H1 (cell line): ENCODE results near the gene CBR3. TPM values are rescaled to one million over a fixed set of nuclear protein-coding genes. Genes with fewer than 3 reads are reported as not detected.
A peak's percentile ranks its signal among the peaks of the same experiment; 100 is the strongest.

ENCODE experiments used
- CTCF ChIA-PET: fragments of 300-600 bp; sonication (Branson Sonifier 250); formaldehyde crosslinking; loops from one replicate; lab custom pipeline; 2021; ENCODE audit not compliant: partially characterized antibody; lab: Charles Lee
- POLR2A ChIA-PET: fragments of 300-600 bp; sonication (Branson Sonifier 250); formaldehyde crosslinking; loops from one replicate; lab custom pipeline; 2021; ENCODE audit warnings: inconsistent platforms; ENCODE audit not compliant: partially characterized antibody; lab: Charles Lee
- DNase-seq, 2 experiments: peaks; one replicate each; pipeline versions ENCODE4 v3.0.0 to v3.0.0-alpha.2; 2010 to 2022; ENCODE audit warnings: low spot score in 2 of 2, low read depth in 1 of 2, mixed read lengths in 1 of 2
- FAIRE-seq: peaks from 2 replicates; lab custom pipeline; 2011; peaks lifted over from hg19 to GRCh38; lab: Jason Lieb, UNC
- H2AFZ ChIP-seq: 2 replicates; pipeline ENCODE4 v1.8.1; 2012; ENCODE audit warnings: low read length, inconsistent platforms
- H2AK5ac ChIP-seq: 2 replicates; pipeline ENCODE4 v1.6.1; 2013; ENCODE audit warnings: low read depth, low read length
- H2BK120ac ChIP-seq: replicated peaks from 2 replicates; pipeline ENCODE3; 2013; ENCODE audit warnings: low read depth, low read length, inconsistent platforms
- H2BK12ac ChIP-seq: 2 replicates; pipeline ENCODE4 v1.6.1; 2013; ENCODE audit warnings: low read depth, low read length
- H2BK15ac ChIP-seq: 2 replicates; pipeline ENCODE4 v1.6.1; 2013; ENCODE audit warnings: low read length
- H2BK20ac ChIP-seq: 2 replicates; pipeline ENCODE4 v1.6.1; 2013; ENCODE audit warnings: low read length
- H2BK5ac ChIP-seq: 2 replicates; pipeline ENCODE4 v1.6.1; 2013; ENCODE audit warnings: low read depth, low read length
- H3K14ac ChIP-seq: 2 replicates; pipeline ENCODE4 v1.6.1; 2013; ENCODE audit warnings: inconsistent platforms; ENCODE audit not compliant: insufficient read length
- H3K18ac ChIP-seq: 2 replicates; pipeline ENCODE4 v1.6.1; 2013; ENCODE audit warnings: low read length; ENCODE audit errors: extremely low read depth
- H3K23ac ChIP-seq: 2 replicates; pipeline ENCODE4 v1.6.1; 2013; ENCODE audit warnings: inconsistent platforms; ENCODE audit not compliant: insufficient read length
- H3K23me2 ChIP-seq: 2 replicates; pipeline ENCODE4 v1.6.1; 2013; ENCODE audit warnings: low read depth, low read length
- H3K27ac ChIP-seq: 2 replicates; pipeline ENCODE4 v1.6.1; 2011; ENCODE audit warnings: low read depth, low read length, inconsistent platforms
- H3K27me3 ChIP-seq, 4 experiments: replicated peaks in 1 of 4; 1 replicate in 1 of 4; 2 replicates in 3 of 4; pipeline versions ENCODE4 v1.6.1 to v1.8.1; 2011 to 2013; ENCODE audit warnings: low read length in 3 of 4, mild to moderate bottlenecking in 3 of 4, inconsistent platforms in 2 of 4, mixed read lengths in 2 of 4, moderate library complexity in 1 of 4; ENCODE audit not compliant: control insufficient read depth in 3 of 4, insufficient read depth in 3 of 4; ENCODE audit errors: extremely low read depth in 1 of 4
- H3K36me3 ChIP-seq, 4 experiments: 2 replicates each; pipeline versions ENCODE4 v1.6.1 to v1.8.1; 2011 to 2013; ENCODE audit warnings: mild to moderate bottlenecking in 4 of 4, low read length in 3 of 4, moderate library complexity in 2 of 4, control low read depth in 1 of 4, inconsistent platforms in 1 of 4; ENCODE audit not compliant: insufficient read depth in 4 of 4, control insufficient read depth in 2 of 4
- H3K4ac ChIP-seq: replicated peaks from 2 replicates; pipeline ENCODE3; 2013; ENCODE audit warnings: low read length, low read depth, mixed read lengths, inconsistent platforms; ENCODE audit not compliant: insufficient read length
- H3K4me1 ChIP-seq, 4 experiments: replicated peaks in 1 of 4; 1 replicate in 1 of 4; 2 replicates in 3 of 4; pipeline versions ENCODE4 v1.6.1 to v1.8.1; 2011 to 2013; ENCODE audit warnings: low read length in 3 of 4, inconsistent platforms in 2 of 4, mixed read lengths in 1 of 4; ENCODE audit not compliant: insufficient read depth in 4 of 4, control insufficient read depth in 3 of 4
- H3K4me2 ChIP-seq, 2 experiments: 2 replicates each; pipeline versions ENCODE4 v1.6.1 to v1.8.1; 2011 to 2013; ENCODE audit warnings: low read depth in 2 of 2, low read length in 2 of 2, control low read depth in 1 of 2, inconsistent platforms in 1 of 2, mild to moderate bottlenecking in 1 of 2; ENCODE audit not compliant: insufficient read depth in 1 of 2
- H3K4me3 ChIP-seq, 4 experiments: fragments of 200-600, 300-600 bp in 1 of 4; sonication (generic), shearing (Covaris generic), sonication (Bioruptor Twin) in 1 of 4; 2 replicates each; pipeline versions ENCODE4 v1.5.1 to v1.8.1; 2011 to 2016; ENCODE audit warnings: low read length in 4 of 4, low read depth in 3 of 4, control low read depth in 2 of 4, inconsistent platforms in 2 of 4, mild to moderate bottlenecking in 2 of 4, mixed read lengths in 1 of 4, moderate library complexity in 1 of 4; ENCODE audit not compliant: insufficient read depth in 2 of 4; ENCODE audit errors: extremely low read depth in 1 of 4
- H3K56ac ChIP-seq: replicated peaks from 2 replicates; pipeline ENCODE3; 2013; ENCODE audit warnings: low read depth, mild to moderate bottlenecking, mixed read lengths, low read length, inconsistent platforms; ENCODE audit not compliant: insufficient read length
- H3K79me1 ChIP-seq: 2 replicates; pipeline ENCODE4 v1.6.1; 2013; ENCODE audit warnings: low read depth, low read length, control low read depth
- H3K79me2 ChIP-seq, 2 experiments: 2 replicates each; pipeline versions ENCODE4 v1.6.1 to v1.8.1; 2012 to 2013; ENCODE audit warnings: low read length in 2 of 2, mild to moderate bottlenecking in 2 of 2, inconsistent platforms in 1 of 2; ENCODE audit not compliant: insufficient read depth in 2 of 2, control insufficient read depth in 1 of 2
- H3K9ac ChIP-seq, 4 experiments: replicated peaks in 1 of 4; 1 replicate in 1 of 4; 2 replicates in 3 of 4; pipeline versions ENCODE4 v1.6.1 to v1.8.1; 2011 to 2013; ENCODE audit warnings: low read depth in 3 of 4, low read length in 3 of 4, control low read depth in 2 of 4, mild to moderate bottlenecking in 2 of 4, moderate library complexity in 2 of 4, inconsistent platforms in 1 of 4; ENCODE audit errors: extremely low read depth in 1 of 4
- H3K9me3 ChIP-seq, 2 experiments: 2 replicates each; pipeline versions ENCODE4 v1.6.1 to v1.8.1; 2012 to 2013; ENCODE audit warnings: mild to moderate bottlenecking in 2 of 2, moderate library complexity in 2 of 2, control low read depth in 1 of 2, inconsistent platforms in 1 of 2, low read depth in 1 of 2, low read length in 1 of 2, mixed read lengths in 1 of 2; ENCODE audit not compliant: insufficient read depth in 2 of 2
- H4K20me1 ChIP-seq, 2 experiments: replicated peaks in 1 of 2; 2 replicates each; pipeline versions ENCODE3 to v1.8.1; 2011 to 2013; ENCODE audit warnings: inconsistent platforms in 2 of 2, low read length in 2 of 2, mild to moderate bottlenecking in 1 of 2; ENCODE audit not compliant: insufficient read depth in 2 of 2, control insufficient read depth in 1 of 2
- H4K5ac ChIP-seq: 2 replicates; pipeline ENCODE4 v1.6.1; 2013; ENCODE audit warnings: low read length, low read depth, mixed read lengths, inconsistent platforms; ENCODE audit not compliant: insufficient read length
- H4K8ac ChIP-seq: 2 replicates; pipeline ENCODE4 v1.8.0; 2013; ENCODE audit warnings: mild to moderate bottlenecking, moderate library complexity, low read length, inconsistent platforms; ENCODE audit not compliant: insufficient read depth; ENCODE audit errors: extremely low read depth
- H4K91ac ChIP-seq: replicated peaks from 2 replicates; pipeline ENCODE3; 2013; ENCODE audit warnings: low read length, mixed read lengths, inconsistent platforms; ENCODE audit not compliant: insufficient read length
- ASH2L ChIP-seq: fragments of 200-600, 300-600 bp; sonication (generic); IDR thresholded peaks from one replicate; pipeline ENCODE4 v1.7.1; 2017; ENCODE audit warnings: low read length
- CEBPB ChIP-seq: IDR thresholded peaks from 2 replicates; pipeline ENCODE4 v1.6.1; 2012; ENCODE audit warnings: low read depth, low read length
- CTBP2 ChIP-seq: IDR thresholded peaks from 2 replicates; pipeline ENCODE4 v1.7.0; 2011; ENCODE audit warnings: borderline replicate concordance, mild to moderate bottlenecking, moderate library complexity, mixed read lengths, low read length; ENCODE audit not compliant: insufficient read depth, insufficient read length
- GABPA ChIP-seq: IDR thresholded peaks from 2 replicates; pipeline ENCODE4 v1.6.1; 2011; ENCODE audit warnings: mild to moderate bottlenecking, low read length, moderate library complexity, borderline replicate concordance; ENCODE audit not compliant: insufficient read depth
- KDM1A ChIP-seq: fragments of 200-600, 300-600 bp; sonication (generic); IDR thresholded peaks from 2 replicates; pipeline ENCODE4 v1.7.1; 2016; ENCODE audit warnings: mild to moderate bottlenecking, low read length, borderline replicate concordance
- MAFK ChIP-seq: IDR thresholded peaks from 2 replicates; pipeline ENCODE4 v1.6.1; 2012; ENCODE audit warnings: low read depth, mild to moderate bottlenecking, improper control_type of control experiment, low read length
- POU5F1 ChIP-seq: IDR thresholded peaks from 2 replicates; pipeline ENCODE4 v1.6.1; 2011; ENCODE audit warnings: low read depth, mild to moderate bottlenecking, low read length, moderate library complexity
- RBBP5 ChIP-seq: IDR thresholded peaks from 2 replicates; pipeline ENCODE4 v1.7.1; 2012; ENCODE audit warnings: low read depth, mild to moderate bottlenecking, inconsistent platforms, low read length, moderate library complexity, borderline replicate concordance
- SIN3A ChIP-seq, 2 experiments: IDR thresholded peaks in 1 of 2; conservative IDR thresholded peaks in 1 of 2; 2 replicates each; pipeline ENCODE4 v1.6.1; 2011 to 2012; ENCODE audit warnings: low read length in 2 of 2, improper control_type of control experiment in 1 of 2, low read depth in 1 of 2, mild to moderate bottlenecking in 1 of 2
- SIX5 ChIP-seq: IDR thresholded peaks from 2 replicates; pipeline ENCODE4 v1.6.1; 2011; ENCODE audit warnings: mild to moderate bottlenecking, low read depth, low read length
- SP2 ChIP-seq: IDR thresholded peaks from 2 replicates; pipeline ENCODE4 v1.6.1; 2012; ENCODE audit warnings: mild to moderate bottlenecking, low read length, inconsistent platforms
- TAF1 ChIP-seq: IDR thresholded peaks from 2 replicates; pipeline ENCODE4 v1.6.1; 2011; ENCODE audit warnings: mild to moderate bottlenecking, low read depth, low read length
- TAF7 ChIP-seq: optimal IDR thresholded peaks from 2 replicates; pipeline ENCODE3; 2011; ENCODE audit warnings: low read depth, mild to moderate bottlenecking, inconsistent platforms, low read length, moderate library complexity, borderline replicate concordance
- TBP ChIP-seq: IDR thresholded peaks from 2 replicates; pipeline ENCODE4 v1.6.1; 2011; ENCODE audit warnings: low read depth, low read length, improper control_type of control experiment
- WGBS, 2 experiments: shearing (Covaris generic) in 1 of 2; methylation state at CpG; one replicate each; pipeline versions ENCODE4 v1.1.6 to v1.1.7; 2013 to 2015; ENCODE audit warnings: low lambda C conversion rate in 2 of 2, mixed read lengths in 2 of 2, inconsistent platforms in 1 of 2, low coverage in 1 of 2, missing lambda C conversion rate in 1 of 2; ENCODE audit not compliant: insufficient replicate concordance in 2 of 2, insufficient coverage in 1 of 2, insufficient read length in 1 of 2; ENCODE audit errors: extremely low coverage in 1 of 2, missing lambda C conversion rate in 1 of 2; 5-methylcytosine and 5-hydroxymethylcytosine counted together
- polyA plus RNA-seq, 7 experiments: library from polyadenylated mRNA; depleted of rRNA in 3 of 7; stranded (reverse) in 5 of 7; unstranded in 2 of 7; fragments of >200 nt in 5 of 7; fragments of 200-250 nt in 2 of 7; gene quantifications; 1 replicate in 5 of 7; 2 replicates in 1 of 7; 4 replicates in 1 of 7; pipeline versions ENCODE4 v1.2.1 to v1.2.3, GENCODE V29; 2011 to 2013; ENCODE audit warnings: missing spikeins in 2 of 7, mixed read lengths in 2 of 7
- total RNA-seq: library from RNA; stranded (reverse); fragmentation: NEBNext Ultra II Directional; extraction: Animal tissue kit (Norgen Biotek cat#: 25700); gene quantifications from 2 replicates; pipeline ENCODE4 v1.2.1, GENCODE V29; 2021
- TF ChIP-seq, protein P1 (sequence below): IDR thresholded peaks from 2 replicates; pipeline ENCODE4 v1.6.1; 2012; ENCODE audit warnings: inconsistent platforms

CBR3 gene
- total and polyA plus RNA-seq, 2 of the 8 experiments (the other 6 are each of a cell fraction or from before 2014, with no cell fraction given): 1.2 to 4.3 TPM

DNA sequence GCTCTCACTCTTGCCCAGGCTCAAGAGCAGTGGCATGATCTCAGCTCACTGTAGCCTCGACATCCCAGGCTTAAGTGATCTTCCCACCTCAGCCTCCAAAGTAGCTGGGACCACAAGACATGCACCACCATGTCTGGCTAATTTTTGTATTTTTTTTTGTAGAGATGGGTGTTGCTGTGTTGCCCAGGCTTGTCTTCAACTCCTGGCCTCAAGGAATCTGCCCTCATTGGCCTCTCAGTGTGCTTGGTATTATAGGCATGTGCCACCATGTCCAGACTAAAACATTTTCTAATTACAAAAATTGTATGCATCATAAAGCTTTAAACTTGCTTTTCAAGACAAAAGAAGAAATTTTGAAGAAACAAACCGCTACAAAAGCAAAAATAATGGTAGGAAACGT is 44.9 kb upstream of the CBR3 start:
- no peak overlapping the region for H2AFZ ChIP-seq
- H3K79me2 ChIP-seq: no peaks in the 10 kb centered on the region
- no peak overlapping the region for H3K18ac ChIP-seq
- no peak overlapping the region for H4K5ac ChIP-seq
- H4K20me1 ChIP-seq: no peaks in the 10 kb centered on the region
- no peak overlapping the region for H4K8ac ChIP-seq
- no peak overlapping the region for H3K9ac ChIP-seq
- no peaks in the 10 kb centered on the region for H3K79me1 ChIP-seq
- H3K27me3 ChIP-seq: no peaks in the 10 kb centered on the region
- no peak overlapping the region for H2BK15ac ChIP-seq
- whole genome bisulfite sequencing, 2 experiments: 89% methylated on average over 3 of the region's 3 CpGs; no CpG with 5 or more reads in 1 of the 2 experiments
- H3K27ac ChIP-seq: no peak overlapping the region
- H2BK20ac ChIP-seq: no peak overlapping the region
- H3K56ac ChIP-seq: no peak overlapping the region
- H3K4me2 ChIP-seq: no peak overlapping the region
- H3K14ac ChIP-seq: no peak overlapping the region
- peaks cover 0 to 7% (median 1%) of the 10 kb centered on the region in 4 experiments; a peak in 1 of 8 replicates for H3K36me3 ChIP-seq
- no peaks in the 10 kb centered on the region; a peak in 1 of 7 replicates for H3K4me1 ChIP-seq
- no peak overlapping the region for H2AK5ac ChIP-seq
- no peak overlapping the region for H3K23ac ChIP-seq
- FAIRE-seq: no peak
- H2BK5ac ChIP-seq: peak overlapping the region; percentile 63; the same call in 1 of the 2 replicates
- no peak overlapping the region for H3K4ac ChIP-seq
- no peak overlapping the region for H2BK120ac ChIP-seq
- ChIA-PET POLR2A (no interaction called here), CTCF (interaction anchor here (0.8 to 8.3 kb wide), 4 partner anchors 13 to 1154 kb away, joined by 3 to 48 read pairs (median 4); partner anchors contain the start of gene CBR1)
- H4K91ac ChIP-seq: no peak overlapping the region
- H3K9me3 ChIP-seq: peaks cover 16 to 20% of the 10 kb centered on the region in 2 experiments
- no peak for DNase-seq
- no peak overlapping the region for H3K4me3 ChIP-seq
- peak overlapping the region; percentile 71; the same call in 1 of the 2 replicates for H2BK12ac ChIP-seq
- no peaks in the 10 kb centered on the region for H3K23me2 ChIP-seq
- no peak for TF ChIP-seq TBP
- TF ChIP-seq GABPA: no peak
- no peak for TF ChIP-seq MAFK
- no peak for TF ChIP-seq POU5F1
- TF ChIP-seq, protein P1, sequence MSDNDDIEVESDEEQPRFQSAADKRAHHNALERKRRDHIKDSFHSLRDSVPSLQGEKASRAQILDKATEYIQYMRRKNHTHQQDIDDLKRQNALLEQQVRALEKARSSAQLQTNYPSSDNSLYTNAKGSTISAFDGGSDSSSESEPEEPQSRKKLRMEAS: no peak
- TF ChIP-seq TAF1: no peak
- no peak for TF ChIP-seq TAF7
- TF ChIP-seq RBBP5: no peak
- no peak for TF ChIP-seq SP2
- TF ChIP-seq SIX5: no peak
- TF ChIP-seq SIN3A (conservative IDR thresholded peaks at IDR 0.05 in 1 of 2, IDR thresholded peaks at IDR 0.05 in 1 of 2; ENCODE audit: low read depth in 1 of 2, low read length in 2 of 2): no peak
- no peak for TF ChIP-seq CTBP2
- TF ChIP-seq KDM1A: no peak
- TF ChIP-seq CEBPB: no peak
- TF ChIP-seq ASH2L: no peak
